COLO668 (cell line): ENCODE data around the gene ELOVL2.
"Not testable (repeated sequence)": the region's sequence is repeated elsewhere in the genome, so short reads cannot be mapped to it uniquely, and the experiment has no call there.

Source experiments
- DNase-seq: peaks from one replicate; lab custom pipeline; 2025; ENCODE audit not compliant: unreplicated experiment; lab: John Stamatoyannopoulos, UW

Gene ELOVL2

GRCh38 chr6:11043961-11044711 is at the start of gene ELOVL2:
Gene ELOVL2 (minus strand): TSS chr6:11044305. CDS start chr6:11044230, 75 bp downstream.
- DNase-seq: peak; percentile 55

GRCh38 chr6:11093376-11093625 is 49.2 kb upstream of the ELOVL2 start:
- no peak for DNase-seq

- DNase-seq: no peak
These were observed 48.7 kb upstream of the ELOVL2 start for GRCh38 chr6:11092668-11093375.

- not testable (repeated sequence) for DNase-seq
These were observed 47.0 kb upstream of the ELOVL2 start for GRCh38 chr6:11091141-11091540.

- no peak for DNase-seq
These were observed 45.6 kb upstream of the ELOVL2 start for GRCh38 chr6:11089695-11090094.

- DNase-seq: not testable (repeated sequence)
These were observed 43.2 kb upstream of the ELOVL2 start for GRCh38 chr6:11087141-11087812.

- no peak for DNase-seq
These were observed 41.8 kb upstream of the ELOVL2 start for GRCh38 chr6:11085758-11086435.

GRCh38 chr6:11083956-11084355 is 39.9 kb upstream of the ELOVL2 start:
- DNase-seq: no peak

- DNase-seq: no peak
These were observed 39.4 kb upstream of the ELOVL2 start for GRCh38 chr6:11083491-11083890.

GRCh38 chr6:11080296-11080695 is 36.2 kb upstream of the ELOVL2 start:
- no peak for DNase-seq

- no peak for DNase-seq
These were observed 34.2 kb upstream of the ELOVL2 start for GRCh38 chr6:11078266-11078665.

GRCh38 chr6:11076540-11076939 is 32.4 kb upstream of the ELOVL2 start:
- DNase-seq: no peak

GRCh38 chr6:11072101-11072500 is 28.0 kb upstream of the ELOVL2 start:
- DNase-seq: no peak

GRCh38 chr6:11069760-11070159 is 25.7 kb upstream of the ELOVL2 start:
- no peak for DNase-seq

- no peak for DNase-seq
These were observed 23.2 kb upstream of the ELOVL2 start for GRCh38 chr6:11067348-11067747.

GRCh38 chr6:11066505-11067347 is 22.6 kb upstream of the ELOVL2 start:
- DNase-seq: no peak

- no peak for DNase-seq
These were observed 21.5 kb upstream of the ELOVL2 start for GRCh38 chr6:11065436-11066202.

- no peak for DNase-seq
These were observed 20.7 kb upstream of the ELOVL2 start for GRCh38 chr6:11064836-11065235.

GRCh38 chr6:11062715-11063114 is 18.6 kb upstream of the ELOVL2 start:
- DNase-seq: no peak

- DNase-seq: no peak
These were observed 18.0 kb upstream of the ELOVL2 start for GRCh38 chr6:11062083-11062482.
